Neuron (in vitro differentiated cells): ENCODE data around the gene GATA3.

Experiments used
- H2AFZ ChIP-seq: one replicate; pipeline ENCODE4 v1.6.1; 2013; ENCODE audit warnings: low read depth, mild to moderate bottlenecking, inconsistent platforms, low read length, moderate library complexity
- H3K27me3 ChIP-seq: one replicate; pipeline ENCODE4 v1.6.1; 2013; ENCODE audit warnings: low read length; ENCODE audit not compliant: insufficient read depth
- H3K36me3 ChIP-seq: one replicate; pipeline ENCODE4 v1.6.1; 2013; ENCODE audit warnings: low read length; ENCODE audit not compliant: insufficient read depth
- H3K4me1 ChIP-seq: one replicate; pipeline ENCODE4 v1.6.1; 2013; ENCODE audit warnings: low read length; ENCODE audit not compliant: insufficient read depth
- H3K4me3 ChIP-seq: 2 replicates; pipeline ENCODE4 v1.5.1; 2013; ENCODE audit warnings: mild to moderate bottlenecking, low read length, moderate library complexity
- H3K9me3 ChIP-seq: one replicate; pipeline ENCODE4 v1.6.1; 2013; ENCODE audit warnings: low read length

The GATA3 gene

GRCh38 chr10:8114741-8115617 lies 60.5 kb downstream of the GATA3 start:
- Histone ChIP-seq H3K4me3 (no peak overlapping the region), H3K36me3 (no peaks in the 10 kb centered on the region), H3K27me3 (no peaks in the 10 kb centered on the region), H3K9me3 (no peaks in the 10 kb centered on the region), H2AFZ (no peak overlapping the region), H3K4me1 (no peaks in the 10 kb centered on the region)

GRCh38 chr10:8115618-8115980 lies 61.1 kb downstream of the GATA3 start:
- no peaks in the 10 kb centered on the region for H3K36me3 ChIP-seq
- H3K9me3 ChIP-seq, result no peaks in the 10 kb centered on the region
- H3K4me1 ChIP-seq, result no peaks in the 10 kb centered on the region
- no peak overlapping the region for H3K4me3 ChIP-seq
- H2AFZ ChIP-seq, result no peak overlapping the region
- no peaks in the 10 kb centered on the region for H3K27me3 ChIP-seq

- Histone ChIP-seq H3K4me1 (no peaks in the 10 kb centered on the region), H3K36me3 (no peaks in the 10 kb centered on the region), H3K27me3 (no peaks in the 10 kb centered on the region), H3K4me3 (no peak overlapping the region), H3K9me3 (no peaks in the 10 kb centered on the region), H2AFZ (no peak overlapping the region)
These were observed 62.0 kb downstream of the GATA3 start for GRCh38 chr10:8116474-8116873.

GRCh38 chr10:8116926-8117493 lies 62.5 kb downstream of the GATA3 start:
- Histone ChIP-seq H3K9me3 (no peaks in the 10 kb centered on the region), H3K4me1 (no peaks in the 10 kb centered on the region), H3K36me3 (no peaks in the 10 kb centered on the region), H3K27me3 (no peaks in the 10 kb centered on the region), H2AFZ (no peak overlapping the region), H3K4me3 (no peak overlapping the region)

- no peaks in the 10 kb centered on the region for H3K27me3 ChIP-seq
- no peaks in the 10 kb centered on the region for H3K9me3 ChIP-seq
- no peaks in the 10 kb centered on the region for H3K4me1 ChIP-seq
- no peak overlapping the region for H2AFZ ChIP-seq
- H3K36me3 ChIP-seq, result no peaks in the 10 kb centered on the region
- H3K4me3 ChIP-seq, result no peak overlapping the region
These were observed 66.9 kb downstream of the GATA3 start for GRCh38 chr10:8121201-8121890.

DNA sequence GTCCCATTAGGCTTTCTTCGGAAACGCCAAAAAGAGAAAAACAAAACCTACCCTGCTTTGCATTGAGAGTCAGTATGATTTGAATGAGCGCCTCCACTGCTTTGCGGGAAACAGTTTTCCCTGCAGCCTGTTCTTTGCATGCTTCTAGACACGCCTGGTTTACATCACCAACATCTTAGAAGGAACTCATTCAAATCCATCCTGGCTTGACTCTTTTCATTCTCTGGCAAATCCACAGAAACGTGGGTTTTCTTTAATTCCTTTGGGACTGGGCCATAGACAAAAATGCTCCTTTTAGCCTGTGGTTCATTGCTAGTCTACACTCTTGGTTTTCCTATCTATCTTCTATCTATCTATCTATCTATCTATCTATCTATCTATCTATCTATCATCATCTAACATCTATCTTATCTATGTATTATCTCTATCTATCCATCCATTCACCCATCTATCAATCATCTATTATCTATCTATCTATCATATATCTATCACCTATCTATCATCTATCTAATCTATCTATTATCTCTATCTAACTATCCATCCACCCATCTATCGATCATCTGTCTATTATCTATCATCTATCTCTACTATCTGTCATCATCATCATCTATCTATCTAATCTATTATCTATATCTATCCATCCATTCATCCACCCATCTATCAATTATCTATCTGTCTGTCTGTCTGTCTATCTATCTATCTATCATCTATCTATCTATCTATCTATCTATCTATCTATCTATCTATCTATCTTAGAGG lies 68.3 kb downstream of the GATA3 start:
- Histone ChIP-seq H3K4me3 (no peak overlapping the region), H3K4me1 (no peaks in the 10 kb centered on the region), H3K9me3 (no peaks in the 10 kb centered on the region), H3K36me3 (no peaks in the 10 kb centered on the region), H2AFZ (no peak overlapping the region), H3K27me3 (no peaks in the 10 kb centered on the region)

- Histone ChIP-seq H2AFZ (no peak overlapping the region), H3K4me1 (no peaks in the 10 kb centered on the region), H3K36me3 (no peaks in the 10 kb centered on the region), H3K9me3 (no peaks in the 10 kb centered on the region), H3K27me3 (no peaks in the 10 kb centered on the region), H3K4me3 (no peak overlapping the region)
These were observed 69.9 kb downstream of the GATA3 start for GRCh38 chr10:8124436-8124835.
